A549 (cell line): ENCODE measurements around the gene JOSD2. TPM values are rescaled to one million over a fixed set of nuclear protein-coding genes. Genes with fewer than 3 reads are reported as not detected.

Experiments
- ATAC-seq, 2 experiments: fragments of 200-7000 bp in 1 of 2; fragments of >200 bp in 1 of 2; cut with Nextera tagmentation in 1 of 2; cut with Tn5 transposase in 1 of 2; 3 replicates each; pipeline versions ENCODE4 v1.8.0 to v1.9.1; 2018 to 2020; ENCODE audit warnings: mild to moderate bottlenecking in 1 of 2, moderate library complexity in 1 of 2
- CTCF ChIA-PET: fragments of 300-600 bp; sonication (Branson Sonifier 250); formaldehyde crosslinking; extraction: SDS; loops from one replicate; lab custom pipeline; 2021; ENCODE audit warnings: antibody characterized with exemption, inconsistent platforms; lab: Yijun Ruan, JAX
- POLR2A ChIA-PET: fragments of 350-600 bp; formaldehyde crosslinking; extraction: SDS; loops from one replicate; lab custom pipeline; 2021; ENCODE audit warnings: antibody characterized with exemption, inconsistent platforms; lab: Yijun Ruan, JAX
- DNase-seq, 2 experiments: peaks; one replicate each; pipeline versions ENCODE4 v3.0.0 to v3.0.0-alpha.2; 2011 to 2016; ENCODE audit warnings: low read depth in 1 of 2, low spot score in 1 of 2
- FAIRE-seq: peaks from 2 replicates; lab custom pipeline; 2011; peaks lifted over from hg19 to GRCh38; lab: Jason Lieb, UNC
- H3K27ac ChIP-seq, 2 experiments: fragments of >200 bp; sonication (Bioruptor Twin); formaldehyde crosslinking; 3 replicates each; pipeline ENCODE4 v1.5.1; 2016 to 2017
- H3K4me1 ChIP-seq: fragments of >200 bp; sonication (Bioruptor Twin); formaldehyde crosslinking; 3 replicates; pipeline ENCODE4 v1.6.1; 2016
- H3K4me2 ChIP-seq: fragments of >200 bp; sonication (Bioruptor Twin); formaldehyde crosslinking; 3 replicates; pipeline ENCODE4 v1.6.1; 2016
- H3K4me3 ChIP-seq: fragments of >200 bp; sonication (Bioruptor Twin); formaldehyde crosslinking; 3 replicates; pipeline ENCODE4 v1.5.1; 2016
- H3K9me3 ChIP-seq: fragments of >200 bp; sonication (Bioruptor Twin); formaldehyde crosslinking; 3 replicates; pipeline ENCODE4 v1.6.1; 2016
- ATOH8 ChIP-seq: fragments of 250-450 bp; sonication (Bioruptor Pico); IDR thresholded peaks from 2 replicates; pipeline ENCODE4 v1.5.0; 2020; ENCODE audit warnings: low read depth, mild to moderate bottlenecking, moderate library complexity
- BHLHE40 ChIP-seq: IDR thresholded peaks from 2 replicates; pipeline ENCODE4 v1.6.1; 2012; ENCODE audit warnings: low read depth, low read length, inconsistent platforms
- CBX2 ChIP-seq: fragments of 200-600 bp; sonication (generic); IDR thresholded peaks from 2 replicates; pipeline ENCODE4 v1.6.1; 2016; ENCODE audit warnings: low read depth, mild to moderate bottlenecking, borderline replicate concordance
- CBX8 ChIP-seq: fragments of 200-600 bp; sonication (generic); IDR thresholded peaks from 2 replicates; pipeline ENCODE4 v1.6.1; 2016
- CEBPB ChIP-seq, 2 experiments: fragments of >200 bp in 1 of 2; sonication (Bioruptor Twin) in 1 of 2; formaldehyde crosslinking in 1 of 2; IDR thresholded peaks; 2 replicates each; pipeline ENCODE4 v1.6.1; 2012 to 2016
- EHF ChIP-seq: fragments of 250-450 bp; sonication (Bioruptor Pico); IDR thresholded peaks from 2 replicates; pipeline ENCODE4 v1.5.0; 2020; ENCODE audit warnings: mild to moderate bottlenecking
- EHMT2 ChIP-seq: fragments of 200-600 bp; sonication (generic); IDR thresholded peaks from 2 replicates; pipeline ENCODE4 v1.6.1; 2016; ENCODE audit warnings: antibody characterized with exemption, low read depth, mild to moderate bottlenecking, moderate library complexity
- ELK1 ChIP-seq: fragments of 150-350 bp; IDR thresholded peaks from 2 replicates; pipeline ENCODE4 v1.6.1; 2014; ENCODE audit warnings: low read depth, mild to moderate bottlenecking, low read length
- EP300 ChIP-seq, 2 experiments: fragments of >200 bp; sonication (Bioruptor Twin); formaldehyde crosslinking; IDR thresholded peaks; 2 replicates in 1 of 2; 3 replicates in 1 of 2; pipeline ENCODE4 v1.6.1; 2016 to 2017
- ESRRA ChIP-seq: fragments of 150-350 bp; IDR thresholded peaks from 2 replicates; pipeline ENCODE4 v1.6.1; 2014; ENCODE audit warnings: mild to moderate bottlenecking, low read length, borderline replicate concordance
- FOSB ChIP-seq: fragments of 250-450 bp; sonication (Bioruptor Pico); IDR thresholded peaks from 2 replicates; pipeline ENCODE4 v1.5.0; 2020; ENCODE audit warnings: mild to moderate bottlenecking, moderate library complexity
- FOSL2 ChIP-seq, 2 experiments: fragments of 450-650 bp in 1 of 2; fragments of >200 bp in 1 of 2; sonication (Bioruptor Twin) in 1 of 2; formaldehyde crosslinking; IDR thresholded peaks; 2 replicates each; pipeline versions ENCODE4 v1.5.0 to v1.6.1; 2016 to 2020; ENCODE audit warnings: mild to moderate bottlenecking in 1 of 2, moderate library complexity in 1 of 2
- GATA3 ChIP-seq: IDR thresholded peaks from 2 replicates; pipeline ENCODE4 v1.6.1; 2012; ENCODE audit warnings: borderline replicate concordance
- HES2 ChIP-seq: fragments of >200 bp; sonication (Bioruptor Twin); formaldehyde crosslinking; IDR thresholded peaks from 2 replicates; pipeline ENCODE4 v1.6.1; 2016
- HEYL ChIP-seq: fragments of 250-450 bp; sonication (Bioruptor Pico); IDR thresholded peaks from 2 replicates; pipeline ENCODE4 v1.8.0; 2021; ENCODE audit warnings: mild to moderate bottlenecking, moderate library complexity
- HOXB13 ChIP-seq: fragments of 250-450 bp; sonication (Bioruptor Pico); IDR thresholded peaks from 2 replicates; pipeline ENCODE4 v1.5.0; 2020; ENCODE audit warnings: low read depth, mild to moderate bottlenecking, moderate library complexity
- JUN ChIP-seq, 2 experiments: fragments of >200 bp; sonication (Bioruptor Twin); formaldehyde crosslinking; IDR thresholded peaks; 2 replicates in 1 of 2; 3 replicates in 1 of 2; pipeline ENCODE4 v1.6.1; 2016 to 2017
- JUNB ChIP-seq: fragments of >200 bp; sonication (Bioruptor Twin); formaldehyde crosslinking; IDR thresholded peaks from 2 replicates; pipeline ENCODE4 v1.6.1; 2016
- MAFK ChIP-seq: fragments of 450-650 bp; IDR thresholded peaks from 2 replicates; pipeline ENCODE4 v1.6.1; 2014; ENCODE audit not compliant: partially characterized antibody
- MAX ChIP-seq: IDR thresholded peaks from 2 replicates; pipeline ENCODE4 v1.6.1; 2012
- MAZ ChIP-seq: fragments of 150-350 bp; IDR thresholded peaks from 2 replicates; pipeline ENCODE4 v1.6.1; 2014; ENCODE audit warnings: antibody characterized with exemption, low read depth, low read length, borderline replicate concordance
- NR3C1 ChIP-seq: fragments of >200 bp; sonication (Bioruptor Twin); formaldehyde crosslinking; IDR thresholded peaks from 3 replicates; pipeline ENCODE4 v1.6.1; 2017
- POLR2AphosphoS2 ChIP-seq: conservative IDR thresholded peaks from 2 replicates; pipeline ENCODE4 v1.6.1; 2012; ENCODE audit warnings: low read length, improper control_type of control experiment, inconsistent platforms
- RCOR1 ChIP-seq: fragments of 150-350 bp; IDR thresholded peaks from 2 replicates; pipeline ENCODE4 v1.6.1; 2014; ENCODE audit warnings: antibody characterized with exemption, low read length, low read depth
- RFX5 ChIP-seq: fragments of 450-650 bp; IDR thresholded peaks from 2 replicates; pipeline ENCODE4 v1.7.1; 2014; ENCODE audit warnings: antibody characterized with exemption, mild to moderate bottlenecking, moderate library complexity
- RNF2 ChIP-seq: fragments of 200-600 bp; sonication (generic); IDR thresholded peaks from 2 replicates; pipeline ENCODE4 v1.6.1; 2016; ENCODE audit warnings: low read depth, mild to moderate bottlenecking, antibody characterized with exemption, moderate library complexity, borderline replicate concordance
- SREBF2 ChIP-seq: fragments of 450-650 bp; IDR thresholded peaks from 2 replicates; pipeline ENCODE4 v1.6.1; 2014; ENCODE audit warnings: mild to moderate bottlenecking, moderate library complexity
- TFCP2L1 ChIP-seq: fragments of 250-450 bp; sonication (Bioruptor Pico); IDR thresholded peaks from 2 replicates; pipeline ENCODE4 v1.5.0; 2021; ENCODE audit warnings: mild to moderate bottlenecking
- TP53 ChIP-seq: fragments of 250-450 bp; sonication (Bioruptor Pico); IDR thresholded peaks from 2 replicates; pipeline ENCODE4 v1.5.0; 2021; ENCODE audit warnings: mild to moderate bottlenecking, moderate library complexity
- USF2 ChIP-seq: fragments of 450-650 bp; IDR thresholded peaks from 2 replicates; pipeline ENCODE4 v1.6.1; 2014; ENCODE audit warnings: antibody characterized with exemption
- ZC3H11A ChIP-seq: fragments of 450-650 bp; IDR thresholded peaks from 2 replicates; pipeline ENCODE4 v1.6.1; 2014; ENCODE audit warnings: antibody characterized with exemption, mild to moderate bottlenecking
- ZFP36 ChIP-seq: fragments of 450-650 bp; IDR thresholded peaks from 2 replicates; pipeline ENCODE4 v1.6.1; 2014; ENCODE audit warnings: borderline replicate concordance; ENCODE audit not compliant: partially characterized antibody
- ZNF302 ChIP-seq: fragments of 250-450 bp; sonication (Bioruptor Pico); IDR thresholded peaks from 2 replicates; pipeline ENCODE4 v1.9.0; 2021; ENCODE audit warnings: inconsistent platforms, mild to moderate bottlenecking, moderate library complexity
- WGBS: methylation state at CpG from one replicate; pipeline ENCODE4 v1.1.6; 2017; ENCODE audit errors: missing lambda C conversion rate; 5-methylcytosine and 5-hydroxymethylcytosine counted together
- polyA plus RNA-seq, 4 experiments: library from polyadenylated mRNA; depleted of rRNA in 3 of 4; stranded (reverse); fragments of >200 nt; fragmentation: RNase III in 1 of 4; extraction: RNeasy Plus Mini Kit Qiagen cat#74134 plus additional on column Dnase treatment in 1 of 4; gene quantifications; 2 replicates in 3 of 4; 3 replicates in 1 of 4; pipeline ENCODE4 v1.2.3, GENCODE V29; 2011 to 2017

The JOSD2 gene
- polyA plus RNA-seq, 2 of the 4 experiments (the other 2 are of a cell fraction): 24.2 to 61.7 TPM

- Histone ChIP-seq H3K4me3 (no peak overlapping the region), H3K4me2 (no peak overlapping the region), H3K9me3 (no peaks in the 10 kb centered on the region), H3K27ac (no peak overlapping the region), H3K4me1 (peaks cover 11% of the 10 kb centered on the region)
- CTCF ChIA-PET: interaction anchor here (1.3 to 7.5 kb wide), 9 partner anchors 10 to 319 kb away, joined by 3 to 175 read pairs (median 10); partner anchors contain the start of gene NAPSA
- FAIRE-seq: no peak
- no peak for ATAC-seq
- DNase-seq: no peak
- WGBS: 90% methylated on average over 6 of the region's 13 CpGs
- TF ChIP-seq MAZ (no peak), ZNF302 (CRISPR knock-in tag) (no peak), JUN (IDR thresholded peaks at IDR 0.05) (no peak), CEBPB (IDR thresholded peaks at IDR 0.05) (no peak), HOXB13 (CRISPR knock-in tag) (no peak), HEYL (CRISPR knock-in tag) (no peak), ELK1 (no peak), RCOR1 (no peak), EHF (CRISPR knock-in tag) (no peak), ZC3H11A (no peak), FOSL2 (IDR thresholded peaks at IDR 0.05) (no peak), FOSL2 (CRISPR knock-in tag; IDR thresholded peaks at IDR 0.05) (no peak), CBX8 (no peak)
- POLR2A ChIA-PET: interaction anchor here (2.2 kb wide), 1 partner anchor 96 kb away, joined by 6 read pairs; no protein-coding TSS in a partner anchor
These were observed 46.0 kb downstream of the JOSD2 start for GRCh38 chr19:50465000-50465399.

- H3K4me1 ChIP-seq: peaks cover 16% of the 10 kb centered on the region
- POLR2A ChIA-PET: interaction anchor here (2.2 kb wide), 1 partner anchor 95 kb away, joined by 6 read pairs; no protein-coding TSS in a partner anchor
- no peak for FAIRE-seq
- WGBS: 61% methylated on average over 16 of the region's 19 CpGs
- H3K4me3 ChIP-seq: no peak overlapping the region
- TF ChIP-seq EHMT2 (no peak), RFX5 (no peak), HES2 (no peak), TP53 (no peak), ZFP36 (no peak), ATOH8 (no peak), POLR2AphosphoS2 (no peak), EP300 (IDR thresholded peaks at IDR 0.05) (no peak), MAX (no peak), CEBPB (IDR thresholded peaks at IDR 0.05) (no peak), TFCP2L1 (no peak)
- TF ChIP-seq, all 56 proteins: peak for 0
- Histone ChIP-seq H3K9me3 (no peaks in the 10 kb centered on the region), H3K4me2 (no peak overlapping the region), H3K27ac (no peak overlapping the region)
- no peak for ATAC-seq
- DNase-seq: no peak
- CTCF ChIA-PET: interaction anchor here (0.7 to 7.5 kb wide), 8 partner anchors 8 to 107 kb away, joined by 3 to 175 read pairs (median 8); partner anchors contain the start of gene NAPSA
These were observed 46.6 kb downstream of the JOSD2 start for GRCh38 chr19:50464348-50464747.

- no peak for ATAC-seq
- 69% methylated on average over 7 of the region's 7 CpGs for WGBS
- TF ChIP-seq NR3C1 (no peak), CBX2 (no peak), SREBF2 (no peak), MAFK (no peak), RNF2 (no peak), GATA3 (no peak), BHLHE40 (no peak), FOSB (CRISPR knock-in tag) (no peak), JUNB (no peak), ESRRA (no peak), ELK1 (no peak), USF2 (no peak)
- Histone ChIP-seq H3K4me2 (no peak overlapping the region), H3K9me3 (no peaks in the 10 kb centered on the region), H3K27ac (no peak overlapping the region), H3K4me3 (no peak overlapping the region), H3K4me1 (peaks cover 16% of the 10 kb centered on the region)
- CTCF ChIA-PET: interaction anchor here (0.6 to 7.5 kb wide), 18 partner anchors 11 to 121 kb away, joined by 3 to 175 read pairs (median 17); partner anchors contain the start of genes EMC10 and NAPSA
- no peak for FAIRE-seq
- POLR2A ChIA-PET: interaction anchor here (1.4 kb wide), 1 partner anchor 94 kb away, joined by 3 read pairs; no protein-coding TSS in a partner anchor
- DNase-seq: no peak
These were observed 48.0 kb downstream of the JOSD2 start for GRCh38 chr19:50462970-50463369.
